Neuronal stem cell (in vitro differentiated cells): ENCODE measurements around the gene MMP17.

Experiments
- DNase-seq: peaks from one replicate; pipeline ENCODE4 v3.0.0-alpha.2; 2013; ENCODE audit warnings: low spot score
- H2AFZ ChIP-seq: one replicate; pipeline ENCODE4 v1.6.1; 2013; ENCODE audit warnings: mild to moderate bottlenecking, low read length, inconsistent platforms
- H2AK5ac ChIP-seq: 2 replicates; pipeline ENCODE4 v1.6.1; 2013; ENCODE audit warnings: low read depth, mild to moderate bottlenecking, inconsistent platforms, low read length, moderate library complexity, mixed read lengths
- H2BK120ac ChIP-seq: 2 replicates; pipeline ENCODE4 v1.6.1; 2013; ENCODE audit warnings: low read depth, mild to moderate bottlenecking, inconsistent platforms, low read length, moderate library complexity, mixed read lengths
- H2BK12ac ChIP-seq: one replicate; pipeline ENCODE4 v1.6.1; 2013; ENCODE audit warnings: low read length, inconsistent platforms
- H2BK15ac ChIP-seq: 2 replicates; pipeline ENCODE4 v1.6.1; 2013; ENCODE audit warnings: mild to moderate bottlenecking, low read length, inconsistent platforms, mixed read lengths
- H2BK5ac ChIP-seq: one replicate; pipeline ENCODE4 v1.6.1; 2013; ENCODE audit warnings: inconsistent platforms, mild to moderate bottlenecking, low read length, moderate library complexity
- H3K14ac ChIP-seq: one replicate; pipeline ENCODE4 v1.6.1; 2013; ENCODE audit warnings: low read length, inconsistent platforms
- H3K18ac ChIP-seq: 2 replicates; pipeline ENCODE4 v1.6.1; 2013; ENCODE audit warnings: low read length, inconsistent platforms
- H3K23ac ChIP-seq: 2 replicates; pipeline ENCODE4 v1.6.1; 2013; ENCODE audit warnings: low read depth, mild to moderate bottlenecking, mixed read lengths, low read length, inconsistent platforms; ENCODE audit not compliant: poor library complexity
- H3K27ac ChIP-seq: replicated peaks from 3 replicates; pipeline ENCODE4 v1.5.1; 2013; ENCODE audit warnings: low read length, inconsistent platforms
- H3K27me3 ChIP-seq, 3 experiments: 2 replicates each; pipeline ENCODE4 v1.6.1; 2013; ENCODE audit warnings: low read length in 3 of 3, mild to moderate bottlenecking in 2 of 3, inconsistent platforms in 1 of 3, low read depth in 1 of 3, mixed read lengths in 1 of 3, moderate library complexity in 1 of 3; ENCODE audit not compliant: control insufficient read depth in 3 of 3, insufficient read depth in 3 of 3
- H3K36me3 ChIP-seq, 2 donors: replicated peaks in 1 of 2; 2 replicates each; pipeline ENCODE4 v1.6.1; 2013; ENCODE audit warnings: low read length in 2 of 2; ENCODE audit not compliant: control insufficient read depth in 2 of 2, insufficient read depth in 2 of 2
- H3K4ac ChIP-seq: 2 replicates; pipeline ENCODE4 v1.6.1; 2013; ENCODE audit warnings: inconsistent platforms, mild to moderate bottlenecking, low read length, moderate library complexity
- H3K4me1 ChIP-seq, 2 donors: 1 replicate in 1 of 2; 2 replicates in 1 of 2; pipeline ENCODE4 v1.6.1; 2013; ENCODE audit warnings: low read length in 2 of 2, low read depth in 1 of 2; ENCODE audit not compliant: control insufficient read depth in 2 of 2, insufficient read depth in 1 of 2
- H3K4me2 ChIP-seq: one replicate; pipeline ENCODE4 v1.6.1; 2013; ENCODE audit warnings: mild to moderate bottlenecking, low read length, inconsistent platforms; ENCODE audit not compliant: insufficient read depth, poor library complexity, severe bottlenecking
- H3K4me3 ChIP-seq, 2 donors: 2 replicates each; pipeline ENCODE4 v1.5.1; 2013; ENCODE audit warnings: low read length in 2 of 2, mild to moderate bottlenecking in 2 of 2, inconsistent platforms in 1 of 2, moderate library complexity in 1 of 2
- H3K79me1 ChIP-seq: one replicate; pipeline ENCODE4 v1.6.1; 2013; ENCODE audit warnings: low read depth, mild to moderate bottlenecking, inconsistent platforms, low read length, moderate library complexity
- H3K9ac ChIP-seq: one replicate; pipeline ENCODE4 v1.6.1; 2013; ENCODE audit warnings: mild to moderate bottlenecking, low read depth, low read length, inconsistent platforms; ENCODE audit not compliant: poor library complexity
- H3K9me3 ChIP-seq, 2 donors: replicated peaks in 1 of 2; 2 replicates each; pipeline versions ENCODE3 to v1.6.1; 2013; ENCODE audit warnings: low read length in 2 of 2, mild to moderate bottlenecking in 2 of 2, inconsistent platforms in 1 of 2, low read depth in 1 of 2, mixed read lengths in 1 of 2, moderate library complexity in 1 of 2; ENCODE audit not compliant: control insufficient read depth in 2 of 2, insufficient read depth in 1 of 2
- H4K8ac ChIP-seq: one replicate; pipeline ENCODE4 v1.6.1; 2013; ENCODE audit warnings: low read depth, mild to moderate bottlenecking, inconsistent platforms, low read length, moderate library complexity
- H4K91ac ChIP-seq: one replicate; pipeline ENCODE4 v1.6.1; 2013; ENCODE audit warnings: low read length, low read depth, mild to moderate bottlenecking, inconsistent platforms; ENCODE audit not compliant: poor library complexity
- WGBS, 2 donors: extraction: QIAGEN DNeasy Blood & Tissue Kit; methylation state at CpG; one replicate each; pipeline ENCODE4 v1.1.7; 2013; ENCODE audit warnings: missing lambda C conversion rate in 2 of 2, mixed read lengths in 1 of 2; ENCODE audit not compliant: insufficient read length in 2 of 2, insufficient replicate concordance in 1 of 2; ENCODE audit errors: extremely low coverage in 2 of 2; 5-methylcytosine and 5-hydroxymethylcytosine counted together

Gene MMP17

DNA sequence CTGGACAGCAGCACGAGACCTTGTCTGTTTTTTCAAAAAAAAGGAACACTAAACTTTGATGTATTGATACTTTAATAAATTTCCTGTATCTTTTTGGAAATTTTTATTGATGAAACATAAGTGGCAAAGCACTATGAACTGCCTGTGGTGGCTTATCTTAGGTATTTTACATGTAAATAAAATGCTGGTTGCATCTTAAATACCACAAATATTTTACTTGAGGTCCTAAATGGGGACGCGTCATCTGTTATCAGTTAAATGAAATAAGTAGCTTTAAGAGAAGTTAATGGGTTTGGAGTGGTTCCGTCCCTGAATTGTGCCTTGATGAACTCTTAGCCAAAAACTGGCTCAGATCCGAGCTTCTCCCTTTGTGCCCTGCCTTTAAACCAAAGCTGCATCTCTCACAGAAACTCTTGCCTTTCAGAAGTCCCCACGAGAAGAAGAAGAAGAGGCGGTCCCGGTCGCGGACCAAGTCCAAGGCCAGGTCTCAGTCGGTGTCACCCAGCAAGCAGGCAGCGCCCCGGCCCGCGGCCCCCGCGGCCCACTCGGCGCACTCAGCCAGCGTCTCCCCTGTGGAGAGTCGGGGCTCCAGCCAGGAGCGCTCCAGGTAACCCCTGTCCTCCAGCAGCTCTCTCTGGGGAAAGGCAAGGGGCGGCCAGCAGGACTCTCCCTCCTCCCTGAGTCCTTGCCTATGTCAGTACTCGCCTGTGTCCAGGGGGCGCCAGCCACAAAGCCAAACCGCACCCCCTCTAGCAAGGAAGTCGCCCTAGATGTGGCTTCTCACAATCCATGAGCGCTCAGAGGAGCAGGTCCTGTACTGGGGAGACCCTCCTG lies 31.2 kb upstream of the MMP17 start:
- H3K36me3 ChIP-seq, result peaks cover 24 to 88% of the 10 kb centered on the region in 2 donors
- H3K27me3 ChIP-seq, result no peaks in the 10 kb centered on the region

DNA sequence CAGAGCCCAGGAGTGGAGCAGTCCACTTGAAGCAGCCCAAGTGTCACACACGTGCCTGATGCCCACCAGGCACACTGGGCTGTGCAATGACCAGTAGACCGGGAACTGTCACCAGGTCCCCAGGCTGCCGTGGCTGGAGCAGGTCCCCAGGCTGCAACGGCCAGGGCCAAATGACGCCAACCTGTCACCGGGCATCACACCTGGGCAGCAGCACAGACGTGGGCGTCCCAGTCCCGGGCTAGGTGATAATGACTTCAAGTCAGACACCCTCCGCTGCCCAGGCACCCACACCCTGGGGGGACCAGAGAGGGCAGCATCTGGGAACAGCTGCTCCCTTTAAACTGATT lies 30.6 kb upstream of the MMP17 start:
- DNase-seq, result no peak
- H3K4me1 ChIP-seq, result peaks cover 3 to 18% of the 10 kb centered on the region in 2 donors
- peaks cover 2% of the 10 kb centered on the region for H3K79me1 ChIP-seq
- no peak overlapping the region for H2BK5ac ChIP-seq
- no CpG with 5 or more reads among the region's 10 CpGs for WGBS, 2 donors
- peaks cover 0 to 3% of the 10 kb centered on the region in 2 donors for H3K9me3 ChIP-seq
- no peaks in the 10 kb centered on the region for H3K27me3 ChIP-seq
- no peak overlapping the region for H3K14ac ChIP-seq
- no peak overlapping the region for H2BK12ac ChIP-seq
- no peak overlapping the region for H4K91ac ChIP-seq
- peak overlapping the region; percentile 86 for H3K23ac ChIP-seq
- H3K9ac ChIP-seq, result no peak overlapping the region
- no peak overlapping the region for H2BK120ac ChIP-seq
- H3K27ac ChIP-seq, result no peak overlapping the region
- H3K4ac ChIP-seq, result no peak overlapping the region
- no peak overlapping the region for H4K8ac ChIP-seq
- H3K4me2 ChIP-seq, result no peak overlapping the region
- H3K18ac ChIP-seq, result no peak overlapping the region
- no peak overlapping the region for H2AK5ac ChIP-seq
- H2BK15ac ChIP-seq, result no peak overlapping the region
- no peak overlapping the region for H3K4me3 ChIP-seq
- H3K36me3 ChIP-seq, result peaks cover 25 to 89% of the 10 kb centered on the region in 2 donors
- H2AFZ ChIP-seq, result no peak overlapping the region

More for the DNA sequence above, 31.2 kb upstream of the MMP17 start:
- Histone ChIP-seq H3K14ac (no peak overlapping the region), H4K91ac (no peak overlapping the region), H3K18ac (no peak overlapping the region), H2BK120ac (no peak overlapping the region), H3K9ac (no peak overlapping the region), H2BK5ac (peak overlapping the region; percentile 67), H2BK12ac (no peak overlapping the region), H4K8ac (no peak overlapping the region), H2AK5ac (no peak overlapping the region), H3K23ac (no peak overlapping the region), H2AFZ (no peak overlapping the region), H3K4me3 (no peak overlapping the region), H3K27ac (no peak overlapping the region), H2BK15ac (no peak overlapping the region), H3K4ac (no peak overlapping the region), H3K9me3 (peaks cover 0 to 3% of the 10 kb centered on the region in 2 donors), H3K4me2 (no peak overlapping the region), H3K79me1 (peaks cover 2% of the 10 kb centered on the region), H3K4me1 (peaks cover 3 to 18% of the 10 kb centered on the region in 2 donors)
- DNase-seq, result no peak
- WGBS, 2 donors, result no CpG with 5 or more reads among the region's 28 CpGs

DNA sequence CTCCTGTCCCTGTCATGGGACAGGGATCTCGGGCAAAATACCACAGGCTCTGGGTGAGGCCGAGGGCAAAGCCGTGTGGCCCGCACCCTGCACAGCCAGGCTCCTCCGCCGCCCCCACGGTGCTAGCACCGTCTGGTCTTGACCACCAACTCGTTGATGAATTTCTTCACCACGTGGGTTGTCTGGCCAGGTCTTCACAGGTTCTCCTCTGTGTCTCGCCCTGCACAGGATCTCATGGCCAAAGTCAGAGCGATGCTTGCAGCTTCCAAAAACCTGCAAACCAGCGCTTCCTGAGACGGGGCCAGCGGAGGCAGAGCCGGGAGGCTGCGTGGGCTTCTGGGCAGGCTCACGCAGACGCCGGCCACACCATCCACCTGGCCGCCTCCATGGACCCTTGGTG lies 29.0 kb upstream of the MMP17 start:
- Histone ChIP-seq H2BK12ac (no peak overlapping the region), H2BK15ac (no peak overlapping the region), H4K91ac (no peak overlapping the region), H3K36me3 (peaks cover 25 to 77% of the 10 kb centered on the region in 2 donors), H3K23ac (no peak overlapping the region), H3K9ac (no peak overlapping the region), H3K9me3 (peaks cover 0 to 3% of the 10 kb centered on the region in 2 donors), H2AFZ (no peak overlapping the region), H3K4ac (no peak overlapping the region), H3K27ac (no peak overlapping the region), H3K27me3 (no peaks in the 10 kb centered on the region), H3K4me3 (no peak overlapping the region), H3K18ac (no peak overlapping the region), H4K8ac (no peak overlapping the region), H2AK5ac (no peak overlapping the region), H3K14ac (no peak overlapping the region), H2BK5ac (no peak overlapping the region), H3K79me1 (peaks cover 2% of the 10 kb centered on the region), H3K4me2 (no peak overlapping the region), H3K4me1 (peaks cover 3 to 12% of the 10 kb centered on the region in 2 donors), H2BK120ac (no peak overlapping the region)
- WGBS, 2 donors, result no CpG with 5 or more reads among the region's 21 CpGs
- no peak for DNase-seq

DNA sequence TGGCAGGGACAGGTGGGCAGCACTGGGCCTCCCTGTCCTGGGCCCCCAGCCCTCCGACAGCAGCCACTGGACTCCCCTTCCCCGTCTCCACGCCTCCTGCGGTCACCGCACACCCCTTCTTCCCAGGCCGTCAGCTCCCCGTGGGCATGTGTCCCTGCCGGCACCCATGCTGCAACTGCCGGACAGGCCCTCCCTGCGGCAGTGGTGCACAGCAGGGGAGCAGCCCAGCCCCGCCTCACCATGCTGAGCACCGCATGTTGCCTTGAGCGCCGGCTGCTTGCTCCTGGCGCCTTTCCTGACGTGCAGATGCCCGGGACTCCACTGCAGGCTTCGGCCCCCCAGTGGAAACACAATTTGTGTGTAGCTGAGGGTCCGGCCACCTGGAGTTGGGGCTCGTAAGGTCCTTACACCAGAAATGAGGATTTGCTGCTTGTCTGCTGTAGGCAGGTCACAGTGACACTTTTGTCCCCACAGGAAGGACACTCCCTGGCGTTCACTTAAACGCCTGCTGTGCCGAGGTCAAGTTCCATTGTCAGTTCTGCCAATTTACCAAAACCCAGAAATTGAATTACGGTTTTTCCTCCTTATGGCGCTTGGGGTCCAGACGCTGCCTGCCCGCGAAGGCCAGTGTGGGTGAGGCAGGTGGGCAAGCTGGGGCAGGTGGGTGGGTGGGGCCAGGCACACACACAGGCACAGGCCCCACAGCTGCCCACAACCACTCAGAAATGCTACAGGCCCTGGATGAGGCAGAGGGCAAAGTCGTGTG lies 28.2 kb upstream of the MMP17 start:
- no peak overlapping the region for H2BK15ac ChIP-seq
- no peak overlapping the region for H2AK5ac ChIP-seq
- no CpG with 5 or more reads among the region's 29 CpGs for WGBS, 2 donors

More for the DNA sequence above, 28.2 kb upstream of the MMP17 start:
- H3K27me3 ChIP-seq, result no peaks in the 10 kb centered on the region
- no peak overlapping the region for H3K27ac ChIP-seq
- no peak overlapping the region for H3K4ac ChIP-seq
- no peak overlapping the region for H4K8ac ChIP-seq
- H4K91ac ChIP-seq, result no peak overlapping the region
- no peak overlapping the region for H3K9ac ChIP-seq
- peaks cover 21 to 69% of the 10 kb centered on the region in 2 donors for H3K36me3 ChIP-seq
- H2BK12ac ChIP-seq, result no peak overlapping the region
- no peak overlapping the region for H2BK120ac ChIP-seq
- H3K4me1 ChIP-seq, result peaks cover 3 to 8% of the 10 kb centered on the region in 2 donors
- H3K4me2 ChIP-seq, result no peak overlapping the region
- peaks cover 2% of the 10 kb centered on the region for H3K79me1 ChIP-seq
- H2BK5ac ChIP-seq, result no peak overlapping the region
- no peak overlapping the region for H3K14ac ChIP-seq
- DNase-seq, result no peak
- H3K4me3 ChIP-seq, result no peak overlapping the region
- H3K9me3 ChIP-seq, result peaks cover 0 to 3% of the 10 kb centered on the region in 2 donors
- no peak overlapping the region for H3K23ac ChIP-seq
- H2AFZ ChIP-seq, result no peak overlapping the region
- H3K18ac ChIP-seq, result no peak overlapping the region
